ENCODE results near the gene PCNX3. TPM values are rescaled to one million over a fixed set of nuclear protein-coding genes. Genes with fewer than 3 reads are reported as not detected.

Gene PCNX3
- polyA plus RNA-seq, 3 donors: 0.58 to 36.4 (median 1.7) TPM

- no peaks in the 10 kb centered on the region for H3K27me3 ChIP-seq (ENCODE audit: control insufficient read depth in 2 of 2, insufficient read depth in 2 of 2, low read length in 2 of 2)
- peak overlapping the region; percentile 95 to 98 (median 98) for H3K27ac Mint-ChIP-seq
- H2AFZ ChIP-seq (ENCODE audit: insufficient read depth, low read depth, low read length, poor library complexity, severe bottlenecking): peak overlapping the region; percentile 84
- H3K27me3 Mint-ChIP-seq (ENCODE audit: low read depth in 3 of 3): peaks cover 0 to 2% (median 0%) of the 10 kb centered on the region in 3 donors
- H3K9me3 Mint-ChIP-seq: peaks cover 0 to 1% (median 0%) of the 10 kb centered on the region in 7 donors
- peak overlapping the region; percentile 97 for H3K4me2 ChIP-seq (replicated peaks; ENCODE audit: extremely low read depth, low read length, poor library complexity, severe bottlenecking)
- peaks cover 68% of the 10 kb centered on the region for H3K4me1 Mint-ChIP-seq
- peaks cover 60 to 71% of the 10 kb centered on the region in 2 donors for H3K4me1 ChIP-seq (ENCODE audit: control insufficient read depth in 1 of 2, insufficient read depth in 2 of 2, low read length in 2 of 2)
- peaks cover 10 to 23% of the 10 kb centered on the region in 2 donors for H3K36me3 Mint-ChIP-seq
- TF ChIP-seq, protein P1, sequence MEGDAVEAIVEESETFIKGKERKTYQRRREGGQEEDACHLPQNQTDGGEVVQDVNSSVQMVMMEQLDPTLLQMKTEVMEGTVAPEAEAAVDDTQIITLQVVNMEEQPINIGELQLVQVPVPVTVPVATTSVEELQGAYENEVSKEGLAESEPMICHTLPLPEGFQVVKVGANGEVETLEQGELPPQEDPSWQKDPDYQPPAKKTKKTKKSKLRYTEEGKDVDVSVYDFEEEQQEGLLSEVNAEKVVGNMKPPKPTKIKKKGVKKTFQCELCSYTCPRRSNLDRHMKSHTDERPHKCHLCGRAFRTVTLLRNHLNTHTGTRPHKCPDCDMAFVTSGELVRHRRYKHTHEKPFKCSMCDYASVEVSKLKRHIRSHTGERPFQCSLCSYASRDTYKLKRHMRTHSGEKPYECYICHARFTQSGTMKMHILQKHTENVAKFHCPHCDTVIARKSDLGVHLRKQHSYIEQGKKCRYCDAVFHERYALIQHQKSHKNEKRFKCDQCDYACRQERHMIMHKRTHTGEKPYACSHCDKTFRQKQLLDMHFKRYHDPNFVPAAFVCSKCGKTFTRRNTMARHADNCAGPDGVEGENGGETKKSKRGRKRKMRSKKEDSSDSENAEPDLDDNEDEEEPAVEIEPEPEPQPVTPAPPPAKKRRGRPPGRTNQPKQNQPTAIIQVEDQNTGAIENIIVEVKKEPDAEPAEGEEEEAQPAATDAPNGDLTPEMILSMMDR (IDR thresholded peaks at IDR 0.05): no peak
- peaks cover 0 to 3% of the 10 kb centered on the region in 2 donors for H3K36me3 ChIP-seq (replicated peaks in 1 of 2; ENCODE audit: control insufficient read depth in 1 of 2, insufficient read depth in 2 of 2, low read length in 2 of 2)
- peak in 1 of 3 donors; percentile 48 for DNase-seq
- H3K27ac ChIP-seq (ENCODE audit: low read depth in 1 of 2, low read length in 2 of 2): peak overlapping the region; percentile 95 to 96
- H4K20me1 ChIP-seq (ENCODE audit: insufficient read depth, low read length): peaks cover 42% of the 10 kb centered on the region
- no peaks in the 10 kb centered on the region for H3K9me3 ChIP-seq (replicated peaks in 1 of 2; ENCODE audit: control insufficient read depth in 1 of 2, insufficient read depth in 1 of 2, low read length in 2 of 2)
- intact Hi-C loops (cut with micrococcal nuclease): no loop called here
- peak overlapping the region; percentile 88 to 100 (median 96) for H3K4me3 ChIP-seq (replicated peaks in 1 of 3; ENCODE audit: low read depth in 2 of 3, low read length in 3 of 3)
- peak overlapping the region; percentile 95 to 98 for H3K4me3 Mint-ChIP-seq
- under 1% methylated on average over 24 of the region's 28 CpGs for WGBS (ENCODE audit: insufficient coverage)
- H3K9ac ChIP-seq (ENCODE audit: insufficient read depth, low read length, poor library complexity, severe bottlenecking): peak overlapping the region; percentile 80
- H3K79me2 ChIP-seq (ENCODE audit: insufficient read depth, low read length): peaks cover 55% of the 10 kb centered on the region
These were observed 46.2 kb upstream of the PCNX3 start for GRCh38 chr11:65569164-65569972.

GRCh38 chr11:65569973-65570918, 45.3 kb upstream of the PCNX3 start, which contains the start of gene ZNRD2:
Gene ZNRD2, plus strand, starts transcription at chr11:65570477. Its CDS starts 15 bp downstream, at chr11:65570492.
- peak within 1 kb of the TSS; percentile 95 to 96 for H3K27ac ChIP-seq (ENCODE audit: low read depth in 1 of 2, low read length in 2 of 2)
- peaks cover 48% of the 10 kb centered on the region for H4K20me1 ChIP-seq (ENCODE audit: insufficient read depth, low read length)
- no peaks in the 10 kb centered on the region for H3K9me3 ChIP-seq (replicated peaks in 1 of 2; ENCODE audit: control insufficient read depth in 1 of 2, insufficient read depth in 1 of 2, low read length in 2 of 2)
- DNase-seq: peak; percentile 97 to 98 (median 98)
- peak within 1 kb of the TSS; percentile 97 for H3K4me2 ChIP-seq (replicated peaks; ENCODE audit: extremely low read depth, low read length, poor library complexity, severe bottlenecking)
- peak within 1 kb of the TSS; percentile 88 to 100 (median 96) for H3K4me3 ChIP-seq (replicated peaks in 1 of 3; ENCODE audit: low read depth in 2 of 3, low read length in 3 of 3)
- peak within 1 kb of the TSS; percentile 80 for H3K9ac ChIP-seq (ENCODE audit: insufficient read depth, low read length, poor library complexity, severe bottlenecking)
- TF ChIP-seq, protein P1 (IDR thresholded peaks at IDR 0.05): peak; percentile 26
- H3K36me3 ChIP-seq (replicated peaks in 1 of 2; ENCODE audit: control insufficient read depth in 1 of 2, insufficient read depth in 2 of 2, low read length in 2 of 2): peaks cover 0 to 3% of the 10 kb centered on the region in 2 donors
- peak within 1 kb of the TSS; percentile 84 for H2AFZ ChIP-seq (ENCODE audit: insufficient read depth, low read depth, low read length, poor library complexity, severe bottlenecking)
- WGBS (ENCODE audit: insufficient coverage): under 1% methylated on average over 77 of the region's 89 CpGs
- Mint-ChIP-seq H3K27ac (peak within 1 kb of the TSS; percentile 95 to 98 (median 98)), H3K4me3 (peak within 1 kb of the TSS; percentile 95 to 98), H3K27me3 (ENCODE audit: low read depth in 3 of 3) (peaks cover 0 to 2% (median 0%) of the 10 kb centered on the region in 3 donors), H3K9me3 (peaks cover 0 to 1% (median 0%) of the 10 kb centered on the region in 7 donors), H3K36me3 (peaks cover 10 to 23% of the 10 kb centered on the region in 2 donors), H3K4me1 (peaks cover 68% of the 10 kb centered on the region)
- intact Hi-C loops (cut with micrococcal nuclease): loop anchor here in 1 of 2 donors (2.0 to 10.0 kb wide), 2 partner anchors 45 to 545 kb away; partner anchors contain the start of genes MAP3K11, PCNX3 and SNX15
- peaks cover 61% of the 10 kb centered on the region for H3K79me2 ChIP-seq (ENCODE audit: insufficient read depth, low read length)
- H3K4me1 ChIP-seq (ENCODE audit: control insufficient read depth in 1 of 2, insufficient read depth in 2 of 2, low read length in 2 of 2): peaks cover 60 to 70% of the 10 kb centered on the region in 2 donors
- no peaks in the 10 kb centered on the region for H3K27me3 ChIP-seq (ENCODE audit: control insufficient read depth in 2 of 2, insufficient read depth in 2 of 2, low read length in 2 of 2)
